ENCODE results near the gene ACTR10.

ACTR10 gene

DNA sequence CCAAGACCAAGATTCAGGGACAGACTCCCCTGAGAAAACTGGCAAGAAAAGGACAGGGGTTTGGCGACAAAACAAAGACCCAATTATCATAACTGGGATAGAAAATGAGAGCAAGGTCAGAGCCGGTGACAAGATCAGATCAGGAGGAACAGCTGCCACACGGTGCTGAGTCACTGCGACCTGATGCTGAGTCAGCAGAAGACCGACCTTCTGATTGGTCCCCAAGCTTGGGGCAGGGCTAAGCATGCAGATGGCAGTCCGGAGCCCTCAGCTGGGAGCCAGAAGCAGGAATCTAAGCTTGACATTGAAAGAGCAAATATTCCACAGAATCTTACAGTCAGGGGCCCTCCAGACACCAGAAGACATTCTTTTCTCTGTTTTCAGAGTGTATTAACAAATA lies 28.9 kb upstream of the ACTR10 start (continued):
- TF ChIP-seq ZBTB20 (tag by site-specific recombination; IDR thresholded peaks at IDR 0.05) (no peak), SP2 (tag by site-specific recombination; IDR thresholded peaks at IDR 0.05) (peak; percentile 40), ZSCAN23 (tag by site-specific recombination; IDR thresholded peaks at IDR 0.05) (no peak), SALL2 (tag by site-specific recombination; IDR thresholded peaks at IDR 0.05; ENCODE audit: borderline replicate concordance) (no peak), ZNF510 (tag by site-specific recombination; IDR thresholded peaks at IDR 0.05; ENCODE audit: insufficient replicate concordance) (no peak), PRDM6 (tag by site-specific recombination; IDR thresholded peaks at IDR 0.05) (no peak), ZNF544 (tag by site-specific recombination; IDR thresholded peaks at IDR 0.05) (no peak), ZBTB1 (tag by site-specific recombination; IDR thresholded peaks at IDR 0.05) (no peak), PRDM2 (tag by site-specific recombination; IDR thresholded peaks at IDR 0.05; ENCODE audit: borderline replicate concordance) (no peak), ZFP69B (tag by site-specific recombination; IDR thresholded peaks at IDR 0.05) (no peak), ZNF555 (tag by site-specific recombination; conservative IDR thresholded peaks at IDR 0.05) (no peak), BCL11A (tag by site-specific recombination; IDR thresholded peaks at IDR 0.05; ENCODE audit: low read depth) (no peak), ZNF391 (tag by site-specific recombination; IDR thresholded peaks at IDR 0.05; ENCODE audit: borderline replicate concordance, low read depth) (no peak), ZNF624 (tag by site-specific recombination; IDR thresholded peaks at IDR 0.05) (no peak), ZNF549 (tag by site-specific recombination; IDR thresholded peaks at IDR 0.05) (no peak), PBX3 (CRISPR knock-in tag; IDR thresholded peaks at IDR 0.05) (no peak), CTCF (tag by site-specific recombination; IDR thresholded peaks at IDR 0.05) (no peak), ZNF10 (tag by site-specific recombination; IDR thresholded peaks at IDR 0.05) (no peak), HOXC10 (CRISPR knock-in tag; IDR thresholded peaks at IDR 0.05) (no peak), ZNF529 (tag by site-specific recombination; IDR thresholded peaks at IDR 0.05; ENCODE audit: insufficient replicate concordance) (no peak)
- TF ChIP-seq, protein P1, sequence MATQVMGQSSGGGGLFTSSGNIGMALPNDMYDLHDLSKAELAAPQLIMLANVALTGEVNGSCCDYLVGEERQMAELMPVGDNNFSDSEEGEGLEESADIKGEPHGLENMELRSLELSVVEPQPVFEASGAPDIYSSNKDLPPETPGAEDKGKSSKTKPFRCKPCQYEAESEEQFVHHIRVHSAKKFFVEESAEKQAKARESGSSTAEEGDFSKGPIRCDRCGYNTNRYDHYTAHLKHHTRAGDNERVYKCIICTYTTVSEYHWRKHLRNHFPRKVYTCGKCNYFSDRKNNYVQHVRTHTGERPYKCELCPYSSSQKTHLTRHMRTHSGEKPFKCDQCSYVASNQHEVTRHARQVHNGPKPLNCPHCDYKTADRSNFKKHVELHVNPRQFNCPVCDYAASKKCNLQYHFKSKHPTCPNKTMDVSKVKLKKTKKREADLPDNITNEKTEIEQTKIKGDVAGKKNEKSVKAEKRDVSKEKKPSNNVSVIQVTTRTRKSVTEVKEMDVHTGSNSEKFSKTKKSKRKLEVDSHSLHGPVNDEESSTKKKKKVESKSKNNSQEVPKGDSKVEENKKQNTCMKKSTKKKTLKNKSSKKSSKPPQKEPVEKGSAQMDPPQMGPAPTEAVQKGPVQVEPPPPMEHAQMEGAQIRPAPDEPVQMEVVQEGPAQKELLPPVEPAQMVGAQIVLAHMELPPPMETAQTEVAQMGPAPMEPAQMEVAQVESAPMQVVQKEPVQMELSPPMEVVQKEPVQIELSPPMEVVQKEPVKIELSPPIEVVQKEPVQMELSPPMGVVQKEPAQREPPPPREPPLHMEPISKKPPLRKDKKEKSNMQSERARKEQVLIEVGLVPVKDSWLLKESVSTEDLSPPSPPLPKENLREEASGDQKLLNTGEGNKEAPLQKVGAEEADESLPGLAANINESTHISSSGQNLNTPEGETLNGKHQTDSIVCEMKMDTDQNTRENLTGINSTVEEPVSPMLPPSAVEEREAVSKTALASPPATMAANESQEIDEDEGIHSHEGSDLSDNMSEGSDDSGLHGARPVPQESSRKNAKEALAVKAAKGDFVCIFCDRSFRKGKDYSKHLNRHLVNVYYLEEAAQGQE (tag by site-specific recombination; IDR thresholded peaks at IDR 0.05): peak; percentile 49; the same call in 1 of the 2 replicates
- TF ChIP-seq, protein P2, sequence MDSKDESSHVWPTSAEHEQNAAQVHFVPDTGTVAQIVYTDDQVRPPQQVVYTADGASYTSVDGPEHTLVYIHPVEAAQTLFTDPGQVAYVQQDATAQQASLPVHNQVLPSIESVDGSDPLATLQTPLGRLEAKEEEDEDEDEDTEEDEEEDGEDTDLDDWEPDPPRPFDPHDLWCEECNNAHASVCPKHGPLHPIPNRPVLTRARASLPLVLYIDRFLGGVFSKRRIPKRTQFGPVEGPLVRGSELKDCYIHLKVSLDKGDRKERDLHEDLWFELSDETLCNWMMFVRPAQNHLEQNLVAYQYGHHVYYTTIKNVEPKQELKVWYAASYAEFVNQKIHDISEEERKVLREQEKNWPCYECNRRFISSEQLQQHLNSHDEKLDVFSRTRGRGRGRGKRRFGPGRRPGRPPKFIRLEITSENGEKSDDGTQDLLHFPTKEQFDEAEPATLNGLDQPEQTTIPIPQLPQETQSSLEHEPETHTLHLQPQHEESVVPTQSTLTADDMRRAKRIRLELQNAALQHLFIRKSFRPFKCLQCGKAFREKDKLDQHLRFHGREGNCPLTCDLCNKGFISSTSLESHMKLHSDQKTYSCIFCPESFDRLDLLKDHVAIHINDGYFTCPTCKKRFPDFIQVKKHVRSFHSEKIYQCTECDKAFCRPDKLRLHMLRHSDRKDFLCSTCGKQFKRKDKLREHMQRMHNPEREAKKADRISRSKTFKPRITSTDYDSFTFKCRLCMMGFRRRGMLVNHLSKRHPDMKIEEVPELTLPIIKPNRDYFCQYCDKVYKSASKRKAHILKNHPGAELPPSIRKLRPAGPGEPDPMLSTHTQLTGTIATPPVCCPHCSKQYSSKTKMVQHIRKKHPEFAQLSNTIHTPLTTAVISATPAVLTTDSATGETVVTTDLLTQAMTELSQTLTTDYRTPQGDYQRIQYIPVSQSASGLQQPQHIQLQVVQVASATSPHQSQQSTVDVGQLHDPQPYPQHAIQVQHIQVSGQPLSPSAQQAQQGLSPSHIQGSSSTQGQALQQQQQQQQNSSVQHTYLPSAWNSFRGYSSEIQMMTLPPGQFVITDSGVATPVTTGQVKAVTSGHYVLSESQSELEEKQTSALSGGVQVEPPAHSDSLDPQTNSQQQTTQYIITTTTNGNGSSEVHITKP (tag by site-specific recombination; IDR thresholded peaks at IDR 0.05): peak; percentile 25; the same call in 1 of the 2 replicates
